HG03097 (cell line): ENCODE data around the gene STK32C.
"Not testable (repeated sequence)": the region's sequence is repeated elsewhere in the genome, so short reads cannot be mapped to it uniquely, and the experiment has no call there.

ENCODE experiments used
- ATAC-seq: cut with Tn5 transposase; IDR thresholded peaks from one replicate; pipeline ENCODE4 v1.9.1; 2021; ENCODE audit not compliant: unreplicated experiment, low FRiP score

Gene STK32C

GRCh38 chr10:132160834-132161622 is 146.7 kb downstream of the STK32C start:
- not testable (repeated sequence) for ATAC-seq

DNA sequence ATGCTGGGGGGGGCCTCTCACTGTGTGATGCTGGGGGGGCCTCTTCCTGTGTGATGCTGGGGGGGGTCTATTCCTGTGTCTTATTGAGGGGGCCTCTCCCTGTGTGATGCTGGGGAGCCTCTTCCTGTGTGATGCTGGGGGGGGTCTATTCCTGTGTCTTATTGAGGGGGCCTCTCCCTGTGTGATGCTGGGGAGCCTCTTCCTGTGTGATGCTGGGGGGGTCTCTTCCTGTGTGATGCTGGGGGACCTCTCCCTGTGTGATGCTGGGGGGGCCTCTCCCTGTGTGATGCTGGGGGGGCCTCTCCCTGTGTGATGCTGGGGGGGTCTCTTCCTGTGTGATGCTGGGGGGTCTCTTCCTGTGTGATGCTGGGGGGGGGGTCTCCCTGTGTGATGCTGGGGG is 147.5 kb downstream of the STK32C start:
- ATAC-seq, result not testable (repeated sequence)

- not testable (repeated sequence) for ATAC-seq
Observed at GRCh38 chr10:132159302-132160230, 148.2 kb downstream of the STK32C start.

GRCh38 chr10:132158823-132159222 is 148.9 kb downstream of the STK32C start:
- ATAC-seq, result no peak

GRCh38 chr10:132158122-132158741 is 149.5 kb downstream of the STK32C start:
- ATAC-seq, result no peak
